A549 treated with RU486 at 1 μM for 4 hours (cell line): Measurements from ENCODE around the gene RWDD3. TPM values are rescaled to one million over a fixed set of nuclear protein-coding genes. Genes with fewer than 3 reads are reported as not detected.

Experiments used
- total RNA-seq: library from RNA; stranded (reverse); fragments of 200-300 nt; extraction: Qiagen RNA extraction; gene quantifications from 5 replicates; pipeline ENCODE4 v1.2.3, GENCODE V29; 2022; ENCODE audit warnings: low read depth

RWDD3 gene, protein sequence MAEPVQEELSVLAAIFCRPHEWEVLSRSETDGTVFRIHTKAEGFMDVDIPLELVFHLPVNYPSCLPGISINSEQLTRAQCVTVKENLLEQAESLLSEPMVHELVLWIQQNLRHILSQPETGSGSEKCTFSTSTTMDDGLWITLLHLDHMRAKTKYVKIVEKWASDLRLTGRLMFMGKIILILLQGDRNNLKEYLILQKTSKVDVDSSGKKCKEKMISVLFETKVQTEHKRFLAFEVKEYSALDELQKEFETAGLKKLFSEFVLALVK
- 5.5 to 11.5 TPM (median 11.1 TPM) in 5 replicates for total RNA-seq

DNA sequence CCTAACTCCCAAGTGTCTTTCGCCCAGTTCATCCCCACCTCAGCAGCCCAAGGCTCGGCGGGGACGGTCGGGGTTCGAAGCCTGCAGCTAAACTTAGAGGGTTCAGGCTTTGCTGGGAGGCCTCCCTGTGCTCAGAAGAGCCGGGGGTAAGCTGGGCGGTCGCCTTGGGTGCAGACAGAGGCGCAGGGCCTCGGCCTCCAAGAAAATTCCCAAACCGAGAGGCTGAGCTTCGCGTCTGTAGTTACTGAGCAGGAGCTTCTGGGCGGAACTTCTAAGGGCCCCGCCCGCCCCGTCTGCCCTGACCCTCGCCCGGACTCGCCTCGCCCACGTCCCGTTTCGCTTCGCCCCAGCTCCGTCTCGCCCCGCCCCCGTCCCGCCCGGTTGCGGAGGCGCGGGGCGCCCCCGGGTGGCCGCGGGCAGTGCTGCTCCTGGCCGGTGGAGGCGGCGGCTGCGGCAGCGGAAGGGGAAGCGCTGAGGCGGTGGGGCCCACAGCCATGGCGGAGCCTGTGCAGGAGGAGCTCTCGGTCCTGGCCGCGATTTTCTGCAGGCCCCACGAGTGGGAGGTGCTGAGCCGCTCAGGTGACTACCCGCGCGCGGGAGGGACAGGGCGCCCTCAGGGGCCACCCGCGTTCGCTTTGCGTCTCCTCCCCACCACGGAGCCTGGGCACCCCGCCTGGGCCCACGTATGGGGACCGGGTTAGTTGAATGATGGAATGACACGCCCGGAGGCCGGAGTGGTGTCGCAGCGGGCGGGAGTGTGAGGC, at the start of gene RWDD3:
RWDD3 (plus strand) TSS at position 474 of the 764 bp plus-strand sequence; CDS start at position 495, 21 bp downstream.

Other genes starting within 250 kb of the RWDD3 start
- gene ALG14, start 161.3 kb upstream of the RWDD3 start, total RNA-seq, result 4.9 to 14.3 TPM (median 5.7 TPM) in 5 replicates
- 3.6 to 11.1 TPM (median 10.4 TPM) in 5 replicates for gene TLCD4, start 116.9 kb upstream of the RWDD3 start, total RNA-seq